Karpas-422 (cell line): ENCODE data around the gene FICD. TPM values are rescaled to one million over a fixed set of nuclear protein-coding genes. Genes with fewer than 3 reads are reported as not detected.
"Not testable (repeated sequence)": the region's sequence is repeated elsewhere in the genome, so short reads cannot be mapped to it uniquely, and the experiment has no call there.

Experiments used
- DNase-seq: peaks from one replicate; pipeline ENCODE4 v3.0.0-alpha.2; 2015
- H2AFZ ChIP-seq: fragments of 200-600 bp; sonication (generic); 2 replicates; pipeline ENCODE4 v1.6.1; 2014; ENCODE audit warnings: antibody characterized with exemption, low read length, mixed read lengths
- H3K27ac ChIP-seq: fragments of 200-600 bp; sonication (generic); 2 replicates; pipeline ENCODE4 v1.5.1; 2014; ENCODE audit warnings: mild to moderate bottlenecking, low read length, moderate library complexity
- H3K27me3 ChIP-seq: fragments of 200-600 bp; sonication (generic); 2 replicates; pipeline ENCODE4 v1.6.1; 2014; ENCODE audit warnings: low read length, mixed read lengths
- H3K36me3 ChIP-seq: fragments of 200-600 bp; sonication (generic); 2 replicates; pipeline ENCODE4 v1.6.1; 2014; ENCODE audit warnings: low read length, mixed read lengths; ENCODE audit not compliant: insufficient read depth
- H3K4me1 ChIP-seq: fragments of 200-600 bp; sonication (generic); 2 replicates; pipeline ENCODE4 v1.6.1; 2014; ENCODE audit warnings: mild to moderate bottlenecking, low read length, mixed read lengths
- H3K4me2 ChIP-seq: fragments of 200-600 bp; sonication (generic); 2 replicates; pipeline ENCODE4 v1.6.1; 2014; ENCODE audit warnings: low read length, low read depth, mild to moderate bottlenecking; ENCODE audit not compliant: poor library complexity, severe bottlenecking
- H3K4me3 ChIP-seq: fragments of 200-600 bp; sonication (generic); 2 replicates; pipeline ENCODE4 v1.5.1; 2014; ENCODE audit warnings: mild to moderate bottlenecking, antibody characterized with exemption, low read length, mixed read lengths
- H3K79me2 ChIP-seq: fragments of 200-600 bp; sonication (generic); 2 replicates; pipeline ENCODE4 v1.6.1; 2014; ENCODE audit warnings: mild to moderate bottlenecking, low read length, mixed read lengths
- H3K9ac ChIP-seq: fragments of 200-600 bp; sonication (generic); 2 replicates; pipeline ENCODE4 v1.6.0; 2014; ENCODE audit warnings: low read length
- H3K9me2 ChIP-seq: fragments of 200-600 bp; sonication (generic), shearing (Covaris generic); replicated peaks from 2 replicates; pipeline ENCODE4 v1.6.0; 2014; ENCODE audit warnings: mild to moderate bottlenecking, low read length, moderate library complexity; ENCODE audit not compliant: insufficient read depth
- H3K9me3 ChIP-seq: fragments of 300-700, 200-600 bp; sonication (generic); 2 replicates; pipeline ENCODE4 v1.6.1; 2014; ENCODE audit warnings: low read length, mixed read lengths
- H4K20me1 ChIP-seq: fragments of 200-600 bp; sonication (generic); 2 replicates; pipeline ENCODE4 v1.6.1; 2014; ENCODE audit warnings: mild to moderate bottlenecking, antibody characterized with exemption, low read length, low read depth; ENCODE audit not compliant: insufficient read depth
- total RNA-seq: library from RNA; depleted of rRNA; stranded (reverse); fragments of >200 nt; shearing (Covaris generic); gene quantifications from 2 replicates; pipeline ENCODE4 v1.2.3, GENCODE V29; 2014; ENCODE audit warnings: low replicate concordance

The FICD gene
- total RNA-seq, 1 experiment from 2014 or later: 4.0 TPM

DNA sequence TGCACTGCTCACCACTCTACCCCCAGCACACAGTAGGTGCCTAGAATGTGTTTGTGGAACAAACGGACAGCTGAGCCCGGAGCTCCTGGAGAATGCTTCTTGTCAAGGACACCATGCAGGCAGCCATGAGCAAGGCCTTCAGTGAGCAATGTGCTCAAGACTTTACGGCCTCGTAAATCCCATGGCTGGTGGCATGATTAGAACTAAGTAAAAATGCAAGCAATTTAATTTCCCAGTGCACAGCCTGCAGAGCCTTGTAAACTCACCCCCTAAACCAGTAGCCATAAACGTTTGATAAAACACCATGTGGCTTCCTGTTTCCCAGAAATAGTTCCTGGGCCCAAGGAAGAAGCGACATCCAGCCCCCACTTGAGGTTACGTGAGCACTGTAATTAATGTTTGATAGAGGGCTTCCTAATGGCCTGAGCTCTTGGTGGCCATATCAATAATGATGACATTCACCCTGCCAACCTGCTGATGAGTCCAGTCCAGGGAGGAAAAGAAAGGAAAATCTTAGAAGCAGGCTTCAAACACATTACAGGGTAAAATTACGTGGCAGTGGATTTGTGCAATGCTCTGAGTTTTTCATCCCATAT, 36.4 kb upstream of the FICD start:
- no peak overlapping the region for H3K27ac ChIP-seq
- H3K9ac ChIP-seq: no peak overlapping the region
- H3K9me2 ChIP-seq: no peaks in the 10 kb centered on the region
- no peak overlapping the region for H3K4me3 ChIP-seq
- H3K27me3 ChIP-seq: no peaks in the 10 kb centered on the region
- H3K79me2 ChIP-seq: no peaks in the 10 kb centered on the region
- no peaks in the 10 kb centered on the region for H3K9me3 ChIP-seq
- no peak for DNase-seq
- H3K4me2 ChIP-seq: no peak overlapping the region
- H3K4me1 ChIP-seq: no peaks in the 10 kb centered on the region
- H2AFZ ChIP-seq: no peak overlapping the region
- H4K20me1 ChIP-seq: no peaks in the 10 kb centered on the region
- no peaks in the 10 kb centered on the region for H3K36me3 ChIP-seq

DNA sequence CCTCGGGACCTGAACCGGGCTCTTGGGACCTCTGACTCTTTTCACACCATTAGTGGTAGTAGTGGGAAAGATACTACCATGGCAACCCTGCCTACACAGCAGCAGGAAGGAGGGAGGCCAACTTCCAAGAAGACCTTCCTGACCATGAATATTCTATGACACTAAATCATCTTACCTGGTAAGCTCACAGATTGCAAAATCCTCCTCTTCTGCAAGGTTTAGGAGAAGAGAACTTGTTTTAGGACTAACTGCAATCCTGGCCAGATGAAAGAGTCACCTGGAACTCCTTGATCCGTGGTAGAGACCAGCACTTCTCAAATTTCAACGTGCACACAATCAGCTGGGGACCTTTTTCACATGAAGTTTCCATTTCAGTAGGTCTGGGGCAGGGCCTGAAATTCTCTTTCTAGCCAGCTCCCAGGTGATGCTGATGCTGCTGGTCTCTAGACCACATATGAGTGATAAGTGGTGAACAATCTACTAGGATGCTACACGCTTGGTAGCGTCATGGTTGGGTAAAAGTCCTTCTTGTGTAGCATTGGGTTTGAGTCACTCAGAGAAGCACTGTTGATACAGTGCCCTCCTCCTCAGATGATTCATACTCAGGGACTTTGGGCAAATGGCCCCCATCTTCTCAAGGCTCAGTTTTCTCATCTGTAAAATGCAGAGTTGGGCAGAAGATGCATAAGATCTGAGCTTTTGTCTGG, 35.6 kb upstream of the FICD start:
- no peaks in the 10 kb centered on the region for H3K9me2 ChIP-seq
- no peaks in the 10 kb centered on the region for H4K20me1 ChIP-seq
- no peaks in the 10 kb centered on the region for H3K9me3 ChIP-seq
- no peaks in the 10 kb centered on the region for H3K36me3 ChIP-seq
- DNase-seq: no peak
- H3K27me3 ChIP-seq: no peaks in the 10 kb centered on the region
- H3K27ac ChIP-seq: no peak overlapping the region
- H3K9ac ChIP-seq: no peak overlapping the region
- H3K79me2 ChIP-seq: no peaks in the 10 kb centered on the region
- no peak overlapping the region for H2AFZ ChIP-seq
- H3K4me2 ChIP-seq: no peak overlapping the region
- no peak overlapping the region for H3K4me3 ChIP-seq
- H3K4me1 ChIP-seq: no peaks in the 10 kb centered on the region

DNA sequence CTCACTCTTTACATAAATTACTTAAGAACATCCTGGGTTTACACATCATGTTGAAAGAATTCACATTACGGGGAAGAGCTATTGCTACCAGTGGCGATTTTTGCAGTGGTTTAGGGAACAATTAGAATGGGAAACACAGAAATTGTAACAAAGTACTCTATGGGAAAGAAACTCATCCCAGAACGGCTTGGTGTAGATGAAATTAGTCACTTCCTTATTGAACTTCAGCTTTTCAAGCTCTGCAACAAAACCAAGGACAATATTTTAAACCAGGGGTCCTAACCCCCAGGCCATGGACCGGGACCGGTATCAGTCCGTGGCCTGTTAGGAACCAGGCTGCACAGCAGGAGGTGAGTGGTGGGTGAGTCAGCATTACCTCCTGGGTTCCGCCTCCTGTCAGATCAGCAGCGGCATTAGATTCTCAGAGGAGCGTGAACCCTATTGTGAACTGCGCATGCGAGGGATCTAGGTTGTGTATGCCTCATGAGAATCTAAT, 32.3 kb upstream of the FICD start:
- no peaks in the 10 kb centered on the region for H3K36me3 ChIP-seq
- H3K79me2 ChIP-seq: no peaks in the 10 kb centered on the region
- H2AFZ ChIP-seq: no peak overlapping the region
- DNase-seq: no peak
- no peaks in the 10 kb centered on the region for H3K27me3 ChIP-seq
- no peaks in the 10 kb centered on the region for H4K20me1 ChIP-seq
- H3K4me3 ChIP-seq: no peak overlapping the region
- H3K9ac ChIP-seq: no peak overlapping the region
- H3K9me2 ChIP-seq: no peaks in the 10 kb centered on the region
- no peaks in the 10 kb centered on the region for H3K4me1 ChIP-seq
- H3K9me3 ChIP-seq: no peaks in the 10 kb centered on the region
- H3K27ac ChIP-seq: no peak overlapping the region
- H3K4me2 ChIP-seq: no peak overlapping the region

DNA sequence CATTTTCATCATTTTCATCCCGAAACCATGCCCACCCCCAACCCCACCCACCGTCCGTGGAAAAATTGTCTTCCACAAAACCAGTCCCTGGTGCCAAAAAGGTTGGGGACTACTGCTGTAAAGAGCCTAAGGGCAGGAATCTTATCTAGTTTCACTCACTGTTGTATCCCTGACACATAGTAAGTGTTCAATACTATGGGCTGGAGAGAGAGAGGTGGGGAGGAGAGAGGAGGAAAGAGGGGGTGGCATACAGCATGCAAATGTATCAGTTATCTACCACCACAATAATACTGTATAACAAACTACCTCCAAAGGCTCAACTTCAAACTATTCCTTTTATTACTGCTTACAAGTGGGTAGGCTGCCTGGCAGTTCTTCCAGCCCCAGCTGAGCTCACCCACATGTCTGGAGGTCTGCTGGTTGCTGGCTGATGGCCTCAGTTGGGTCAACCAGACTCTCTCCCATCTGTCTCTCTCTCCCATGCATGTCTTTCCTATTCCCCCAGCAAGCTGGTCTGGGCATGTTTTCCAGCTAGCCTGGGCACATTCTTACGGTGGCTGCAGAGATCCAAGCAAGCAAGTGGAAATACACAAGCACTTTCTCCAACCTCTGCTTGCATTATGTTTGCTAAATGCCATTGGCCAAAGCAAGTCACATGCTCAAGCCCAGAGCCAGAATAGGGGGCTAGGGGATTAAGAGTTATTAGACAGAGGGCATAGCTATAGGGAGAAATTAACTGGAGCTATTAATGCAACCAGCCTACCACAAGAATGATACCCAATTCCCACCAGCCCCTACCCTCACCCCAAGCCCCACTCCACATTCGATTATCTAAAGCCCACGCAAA, 31.6 kb upstream of the FICD start:
- Histone ChIP-seq H3K4me3 (no peak overlapping the region), H3K9me3 (no peaks in the 10 kb centered on the region), H4K20me1 (no peaks in the 10 kb centered on the region), H3K27me3 (no peaks in the 10 kb centered on the region), H3K4me2 (no peak overlapping the region), H3K79me2 (no peaks in the 10 kb centered on the region), H2AFZ (no peak overlapping the region), H3K9me2 (no peaks in the 10 kb centered on the region), H3K36me3 (no peaks in the 10 kb centered on the region), H3K27ac (no peak overlapping the region), H3K9ac (no peak overlapping the region), H3K4me1 (no peaks in the 10 kb centered on the region)
- DNase-seq: no peak

DNA sequence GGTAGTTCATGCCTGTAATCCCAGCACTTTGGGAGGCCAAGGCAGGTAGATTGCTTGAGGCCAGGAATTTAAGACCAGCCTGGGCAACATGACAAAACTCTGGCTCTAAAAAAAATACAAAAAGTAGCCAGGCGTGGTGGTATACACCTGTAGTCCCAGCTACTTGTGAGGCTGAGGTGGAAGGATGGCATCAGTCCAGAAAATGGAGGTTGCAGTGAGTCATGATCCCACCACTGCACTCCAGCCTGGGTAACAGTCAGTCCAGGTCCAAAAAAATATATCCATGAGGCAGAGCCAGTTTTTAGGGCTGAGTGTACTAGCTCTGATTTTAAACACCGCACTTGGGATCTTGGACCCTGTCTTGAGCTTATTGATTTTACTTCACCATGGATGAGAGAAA, 30.6 kb upstream of the FICD start:
- H3K36me3 ChIP-seq: no peaks in the 10 kb centered on the region
- H3K4me1 ChIP-seq: no peaks in the 10 kb centered on the region

DNA sequence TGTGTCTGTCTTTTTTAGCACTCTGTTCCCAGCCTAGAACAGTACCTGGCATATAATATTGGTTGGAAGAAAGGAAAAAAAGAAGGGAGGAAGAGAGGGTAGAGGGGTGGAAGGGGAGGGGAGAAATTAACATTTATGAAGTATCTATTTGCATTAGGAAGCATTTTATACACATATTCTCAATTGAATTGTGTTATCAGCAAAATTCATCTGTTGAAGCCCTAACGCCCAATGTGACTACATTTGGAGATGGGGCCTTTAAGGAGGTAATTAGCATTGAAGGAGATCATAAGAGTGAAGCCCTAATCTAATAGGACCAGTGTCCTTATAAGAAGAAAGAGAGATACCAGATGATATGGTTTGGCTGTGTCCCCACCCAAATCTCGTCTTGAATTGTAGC, 30.2 kb upstream of the FICD start:
- Histone ChIP-seq H3K36me3 (no peaks in the 10 kb centered on the region), H3K4me1 (no peaks in the 10 kb centered on the region), H3K9me2 (no peaks in the 10 kb centered on the region), H3K9me3 (no peaks in the 10 kb centered on the region), H3K4me3 (no peak overlapping the region), H3K9ac (no peak overlapping the region), H2AFZ (no peak overlapping the region), H3K4me2 (no peak overlapping the region), H4K20me1 (no peaks in the 10 kb centered on the region), H3K27me3 (no peaks in the 10 kb centered on the region), H3K27ac (no peak overlapping the region), H3K79me2 (no peaks in the 10 kb centered on the region)
- DNase-seq: no peak

More for the DNA sequence above, 30.6 kb upstream of the FICD start:
- DNase-seq: no peak
- Histone ChIP-seq H3K4me2 (no peak overlapping the region), H3K9ac (no peak overlapping the region), H2AFZ (no peak overlapping the region), H3K27me3 (no peaks in the 10 kb centered on the region), H3K9me3 (no peaks in the 10 kb centered on the region), H3K79me2 (no peaks in the 10 kb centered on the region), H3K27ac (no peak overlapping the region), H4K20me1 (no peaks in the 10 kb centered on the region), H3K9me2 (no peaks in the 10 kb centered on the region), H3K4me3 (no peak overlapping the region)

DNA sequence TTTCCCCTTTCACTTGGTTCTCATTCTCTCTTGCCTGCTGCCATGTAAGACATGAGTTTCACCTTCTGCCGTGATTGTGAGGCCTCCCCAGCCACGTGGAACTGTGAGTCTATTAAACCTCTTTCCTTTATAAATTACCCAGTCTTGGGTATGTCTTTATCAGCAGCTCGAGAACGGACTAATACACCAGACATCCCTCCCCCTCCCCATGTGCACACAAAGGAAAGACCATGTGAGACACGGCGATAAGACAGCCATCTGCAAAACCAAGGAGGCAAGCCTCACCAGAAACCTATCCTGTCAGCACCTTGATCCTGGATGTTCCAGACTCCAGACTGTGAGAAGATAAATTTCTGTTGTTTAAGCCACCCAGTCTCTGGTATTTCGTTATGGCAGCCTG, 29.7 kb upstream of the FICD start:
- not testable (repeated sequence) for H3K9ac ChIP-seq, H3K4me3 ChIP-seq, H3K4me1 ChIP-seq, DNase-seq, H3K36me3 ChIP-seq, H3K9me2 ChIP-seq, H3K27ac ChIP-seq, H3K4me2 ChIP-seq, H4K20me1 ChIP-seq, H3K9me3 ChIP-seq, H3K79me2 ChIP-seq, H3K27me3 ChIP-seq, H2AFZ ChIP-seq

DNA sequence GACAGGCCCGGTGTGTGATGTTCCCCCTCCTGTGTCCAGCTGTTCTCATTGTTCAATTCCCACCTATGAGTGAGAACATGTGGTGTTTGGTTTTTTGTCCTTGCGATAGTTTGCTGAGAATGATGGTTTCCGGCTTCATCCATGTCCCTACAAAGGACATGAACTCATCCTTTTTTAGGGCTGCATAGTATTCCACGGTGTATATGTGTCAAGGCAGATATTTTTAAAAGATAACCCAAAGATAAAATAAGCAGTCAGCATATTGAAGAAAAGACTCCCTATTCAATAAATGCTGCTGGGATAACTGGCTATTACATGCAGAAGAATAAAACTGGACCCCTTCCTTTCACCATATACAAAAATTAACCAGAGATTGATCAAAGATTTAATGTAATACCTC, 28.0 kb upstream of the FICD start:
- not testable (repeated sequence) for H3K27ac ChIP-seq, H2AFZ ChIP-seq, H3K79me2 ChIP-seq, H3K9me2 ChIP-seq, H3K4me3 ChIP-seq, H3K4me2 ChIP-seq, H3K27me3 ChIP-seq, H3K9ac ChIP-seq, H4K20me1 ChIP-seq, H3K9me3 ChIP-seq, DNase-seq, H3K4me1 ChIP-seq, H3K36me3 ChIP-seq
